Stimulated activated CD8-positive, alpha-beta memory T cell treated with anti-CD3 and anti-CD28 coated beads, Interleukin-7, amount 100 ng/mL, for 4 hours (primary cell): ENCODE measurements around the gene CACNA2D2.
A peak's percentile ranks its signal among the peaks of the same experiment; 100 is the strongest.

Experiments used
- DNase-seq, 2 donors: peaks; one replicate each; pipeline ENCODE4 v3.0.0-alpha.2; 2020; ENCODE audit warnings: low read depth in 2 of 2

Gene CACNA2D2

DNA sequence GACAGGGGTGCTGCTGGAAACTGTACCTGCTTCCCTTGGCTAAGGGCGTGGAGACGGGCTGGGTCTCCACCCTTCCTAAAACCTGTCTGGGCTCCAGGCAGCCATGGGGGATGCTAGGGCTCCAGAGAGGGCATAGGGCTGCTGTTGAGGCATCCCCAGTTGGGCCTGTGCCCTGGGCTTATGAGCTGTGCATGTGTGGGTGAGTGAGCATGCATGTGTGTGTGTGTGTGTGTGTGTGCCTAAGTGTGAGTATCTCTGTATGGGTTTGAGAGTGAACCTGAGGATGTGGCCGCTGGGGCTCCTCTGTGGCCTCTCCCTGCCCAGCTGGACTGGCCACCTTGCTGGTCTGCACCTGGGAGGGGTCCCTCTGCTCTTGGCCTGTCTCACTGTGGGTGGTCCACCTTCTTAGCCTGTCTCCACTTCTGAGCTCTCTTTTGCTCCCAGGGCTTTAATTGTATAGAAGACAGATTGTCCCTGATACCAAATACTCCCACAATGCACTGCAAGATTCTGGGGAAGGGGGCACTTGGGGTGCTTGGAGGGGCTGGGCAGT lies 132.2 kb downstream of the CACNA2D2 start:
- DNase-seq, result no peak

DNA sequence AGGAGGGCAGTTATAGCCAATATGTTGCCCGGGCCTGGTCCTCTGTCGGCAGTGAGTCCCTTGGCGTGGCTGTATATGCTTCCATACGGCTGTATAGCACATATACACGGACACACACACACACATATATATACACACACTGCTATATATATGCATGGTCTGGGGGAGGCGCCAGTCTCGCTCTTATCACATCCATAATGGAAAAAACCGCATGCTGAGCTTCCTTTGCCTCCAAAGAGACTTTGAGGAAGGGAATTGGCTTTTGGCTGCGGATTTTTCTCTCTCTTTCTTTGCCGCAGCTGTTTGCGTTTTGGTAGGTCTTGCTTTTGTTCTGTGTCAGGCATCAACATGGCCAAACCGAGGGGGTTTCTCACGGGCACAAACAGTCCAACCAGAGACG lies 132.8 kb downstream of the CACNA2D2 start:
- no peak for DNase-seq

DNA sequence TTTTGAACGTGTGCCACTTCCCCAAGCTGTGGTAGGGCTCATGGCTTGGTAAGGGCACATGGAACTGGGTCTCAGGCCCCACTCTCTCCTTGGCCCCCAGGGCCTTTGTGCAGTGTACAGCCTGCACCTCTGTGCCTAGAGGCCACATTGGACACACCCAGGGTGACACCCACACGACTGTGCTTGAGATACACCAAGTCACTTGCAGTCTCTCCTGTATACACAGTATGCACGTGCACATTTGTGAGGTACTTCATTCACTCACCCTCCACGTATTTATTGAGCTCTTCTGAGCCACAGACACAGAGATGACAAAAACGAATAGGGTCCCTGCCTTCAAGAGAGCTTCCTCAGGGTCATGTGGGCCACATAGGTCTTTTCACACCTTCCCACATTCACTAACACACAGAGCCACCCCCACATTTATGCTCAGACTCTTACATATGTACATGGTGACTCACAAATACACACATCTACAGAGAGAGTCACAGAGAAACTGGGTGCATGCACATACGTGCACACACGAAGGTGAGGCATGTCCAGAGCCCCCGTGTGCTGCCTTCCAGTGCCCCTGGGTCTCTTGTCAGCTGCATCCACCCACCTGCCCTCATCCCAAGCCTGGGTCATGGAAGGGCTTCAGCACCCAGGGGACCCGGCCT lies 134.3 kb downstream of the CACNA2D2 start:
- DNase-seq, result no peak

DNA sequence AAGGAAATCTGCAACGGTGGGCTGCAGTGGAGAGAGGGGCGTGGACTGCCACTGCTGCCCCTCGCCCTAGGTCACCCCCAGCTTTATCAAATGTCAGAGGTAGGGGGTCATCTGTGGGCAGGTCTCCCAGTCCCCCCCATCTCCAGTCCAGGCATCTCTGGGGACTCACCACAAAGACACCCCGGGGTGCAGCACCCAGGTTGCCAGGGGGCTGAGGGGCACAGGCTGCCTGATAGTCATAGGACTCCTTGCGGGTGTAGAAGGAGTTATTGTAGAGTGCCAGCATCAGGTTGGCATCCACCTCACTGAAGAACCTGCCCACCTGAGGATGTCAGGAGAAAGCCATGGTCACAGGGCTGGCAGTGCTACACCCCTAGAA lies 137.6 kb downstream of the CACNA2D2 start:
- no peak for DNase-seq

DNA sequence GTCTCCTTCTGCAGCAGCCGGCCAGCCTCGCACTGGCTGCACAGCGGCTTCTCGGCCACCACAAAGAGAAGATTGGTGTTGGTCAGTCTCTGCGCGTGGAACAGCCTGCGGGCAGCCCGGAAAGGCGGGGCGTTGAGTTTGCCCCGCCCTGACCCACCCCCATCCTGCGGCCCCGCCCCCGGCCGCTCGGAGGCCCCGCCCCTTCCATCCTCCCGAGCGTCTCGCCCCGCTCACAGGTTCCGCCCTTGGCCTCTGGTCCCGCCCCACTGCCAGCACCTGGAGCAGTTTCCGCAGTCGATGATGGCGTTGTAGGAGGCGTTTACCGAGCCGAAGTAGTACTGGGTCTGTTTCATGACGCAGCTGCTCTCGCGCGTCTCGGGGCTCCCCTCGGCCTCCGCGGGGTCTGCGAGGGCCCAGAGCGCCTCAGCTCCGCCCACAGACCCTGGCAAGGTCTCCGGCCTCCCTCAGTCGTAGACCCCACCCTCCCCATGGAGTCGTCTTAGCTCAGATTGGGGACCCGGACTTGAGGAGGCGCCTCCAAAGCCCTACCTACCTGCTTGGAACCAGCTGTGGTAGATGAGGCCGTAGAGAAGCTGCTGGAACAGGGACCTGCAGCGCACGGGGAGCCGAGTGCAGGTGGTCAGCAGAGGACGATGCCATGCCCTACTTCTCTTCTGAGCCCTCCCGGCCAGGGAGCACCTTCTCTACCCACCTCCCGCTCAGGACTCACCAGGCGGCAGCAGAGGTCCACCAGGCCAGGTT lies 138.2 kb downstream of the CACNA2D2 start:
- peak; percentile 89 to 90 for DNase-seq

DNA sequence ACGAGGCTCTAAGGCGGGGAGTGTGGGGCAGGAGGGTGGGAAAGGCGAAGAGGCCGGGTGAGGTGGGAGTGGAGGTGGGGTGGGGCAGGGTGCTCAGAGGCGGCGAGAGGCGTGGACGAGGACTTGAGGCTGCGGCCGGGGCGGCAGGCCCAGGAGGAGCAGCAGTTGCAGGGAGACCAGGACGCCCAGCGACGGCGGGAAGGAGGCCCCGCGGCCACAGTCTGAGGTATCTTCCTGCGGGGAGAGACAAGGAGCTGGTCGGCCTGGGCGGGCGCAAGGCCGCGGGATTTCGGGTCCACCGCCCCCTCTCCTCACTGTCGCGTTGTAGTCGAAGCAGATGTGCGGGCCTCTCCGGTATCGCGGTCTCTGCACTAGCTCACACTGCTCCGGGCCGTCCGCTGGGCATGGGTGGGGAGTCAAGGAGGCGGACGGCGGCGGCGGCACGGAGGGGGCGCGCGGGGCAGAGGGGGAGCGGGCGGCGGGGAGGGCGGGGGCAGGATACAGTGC lies 138.8 kb downstream of the CACNA2D2 start:
- DNase-seq, result no peak

DNA sequence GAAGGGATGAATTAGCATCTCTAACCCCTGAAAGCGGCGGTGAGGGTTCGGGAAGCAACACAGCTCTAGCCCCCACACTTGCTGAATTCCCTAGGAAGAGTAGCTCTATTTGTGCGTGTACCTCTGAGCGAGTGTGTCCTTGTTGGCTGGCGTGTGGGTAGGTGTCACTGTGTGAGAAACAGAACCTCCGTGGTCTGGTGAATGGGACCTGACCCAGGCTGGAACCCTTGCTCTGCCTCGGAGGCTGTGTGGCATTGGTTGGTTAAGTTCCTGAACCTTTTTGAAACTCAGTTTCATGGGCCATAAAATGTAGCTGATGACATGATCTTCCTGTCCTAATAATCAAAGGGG lies 143.7 kb downstream of the CACNA2D2 start:
- no peak for DNase-seq

DNA sequence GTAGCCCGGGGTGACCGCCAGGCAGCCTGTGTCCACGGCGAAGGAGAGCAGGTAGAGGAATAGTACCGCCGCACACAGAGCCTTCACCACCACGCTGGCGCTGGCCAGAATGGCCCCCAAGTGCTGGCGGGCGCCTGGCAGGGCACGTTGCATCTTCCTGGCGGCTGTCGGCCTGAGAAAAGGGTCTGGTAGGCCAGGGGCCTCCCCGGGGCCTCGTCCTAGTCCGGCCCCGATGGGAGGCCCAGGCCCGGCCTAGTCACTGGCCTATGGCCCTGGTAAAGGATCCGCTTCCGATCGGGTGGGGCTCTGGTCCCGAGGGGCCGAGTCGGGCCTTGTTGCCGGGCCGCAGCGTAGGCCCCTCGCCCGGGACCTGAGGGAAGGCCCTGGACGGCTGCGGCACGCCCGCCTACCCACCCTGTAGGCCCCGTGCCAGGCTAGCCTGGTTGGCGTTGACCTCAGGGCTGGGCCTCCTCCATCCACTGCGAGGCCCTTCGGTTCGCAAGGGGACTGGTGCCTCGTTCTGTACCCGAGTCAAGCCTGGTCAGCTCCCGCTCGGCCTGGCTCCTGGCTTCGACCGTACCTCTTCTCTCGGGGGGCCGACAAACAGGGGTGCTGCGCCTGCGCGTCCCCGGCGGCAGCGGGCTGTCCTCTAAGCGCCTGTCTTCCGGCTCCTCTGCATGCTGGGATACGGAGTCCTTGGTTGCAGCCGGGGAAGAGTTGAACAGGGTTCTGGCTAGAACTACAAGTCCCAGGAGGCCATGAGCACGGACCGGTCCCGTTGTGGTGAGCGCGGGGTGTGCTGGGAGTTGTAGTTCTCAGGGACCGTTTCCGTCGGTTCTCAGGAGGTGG lies 144.3 kb downstream of the CACNA2D2 start, which contains the start of gene TMEM115:
TMEM115 (minus strand) TSS at position 611 of the 849 bp plus-strand sequence; CDS start at position 153, 458 bp downstream.
- DNase-seq, result peak; percentile 92 to 96

DNA sequence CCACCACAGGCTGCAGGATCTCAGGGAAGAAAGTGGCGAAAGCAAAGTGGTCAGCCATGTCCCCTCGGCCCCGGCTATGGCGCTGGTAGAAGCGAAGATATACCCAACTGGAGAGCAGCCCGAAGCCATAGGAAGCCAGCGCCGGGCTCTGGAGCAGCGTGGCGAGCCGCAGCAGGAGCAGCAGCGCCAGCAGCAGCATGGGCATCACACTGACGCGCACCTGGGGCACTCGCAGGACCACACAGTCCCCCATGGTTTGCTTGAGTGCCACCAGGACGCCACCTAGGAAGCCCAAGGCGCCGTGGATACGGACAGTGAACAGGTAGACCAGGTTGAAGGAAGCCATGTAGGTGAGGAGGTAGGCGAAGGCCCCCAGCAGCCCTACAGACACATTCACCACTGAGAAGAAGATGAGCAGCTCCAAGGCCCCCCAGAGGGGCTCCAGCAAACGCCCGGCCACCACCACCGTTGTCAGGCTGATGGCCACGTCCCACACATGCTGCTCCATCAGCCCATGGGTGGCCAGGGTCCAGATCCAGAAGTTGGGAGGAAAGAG lies 145.0 kb downstream of the CACNA2D2 start:
- DNase-seq, result no peak

DNA sequence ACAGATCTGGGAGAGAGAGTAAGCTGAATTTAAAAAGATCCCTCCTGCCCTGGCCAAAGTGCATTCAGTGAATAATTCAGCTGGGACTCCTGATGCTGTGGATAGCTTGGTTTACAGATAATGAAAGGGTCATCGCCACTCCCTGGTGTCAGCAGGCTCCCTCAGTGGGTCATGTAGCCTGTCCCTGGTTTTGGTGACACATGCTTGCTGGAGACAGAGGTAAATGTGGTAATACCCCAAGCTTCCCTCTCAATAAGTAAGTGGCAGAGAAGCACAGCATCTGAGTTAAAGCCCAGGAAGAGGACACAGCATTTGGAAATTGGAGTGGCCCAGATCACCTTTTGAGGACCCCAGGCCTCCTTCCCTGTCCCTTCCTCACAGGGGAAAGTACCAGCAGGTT lies 146.0 kb downstream of the CACNA2D2 start:
- no peak for DNase-seq

DNA sequence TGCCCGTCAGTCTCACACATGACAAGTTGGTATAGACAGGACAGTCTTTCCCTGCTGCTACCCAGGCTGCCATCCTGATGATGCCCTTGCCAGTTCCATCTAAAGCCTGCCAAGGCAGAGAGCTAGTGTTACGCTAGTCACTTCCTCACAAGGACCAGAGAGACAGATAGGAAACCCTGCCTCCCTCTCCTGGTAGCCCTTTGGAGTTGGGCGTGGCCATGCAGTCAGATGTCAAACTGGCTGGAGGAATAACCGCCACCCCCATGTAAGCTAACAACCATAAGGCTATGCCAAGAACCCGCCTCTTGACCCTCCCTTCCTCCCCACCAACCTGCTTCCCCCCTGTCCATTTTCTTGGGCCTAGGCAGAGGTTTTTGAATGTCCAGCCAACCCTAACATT lies 146.9 kb downstream of the CACNA2D2 start:
- DNase-seq, result no peak

DNA sequence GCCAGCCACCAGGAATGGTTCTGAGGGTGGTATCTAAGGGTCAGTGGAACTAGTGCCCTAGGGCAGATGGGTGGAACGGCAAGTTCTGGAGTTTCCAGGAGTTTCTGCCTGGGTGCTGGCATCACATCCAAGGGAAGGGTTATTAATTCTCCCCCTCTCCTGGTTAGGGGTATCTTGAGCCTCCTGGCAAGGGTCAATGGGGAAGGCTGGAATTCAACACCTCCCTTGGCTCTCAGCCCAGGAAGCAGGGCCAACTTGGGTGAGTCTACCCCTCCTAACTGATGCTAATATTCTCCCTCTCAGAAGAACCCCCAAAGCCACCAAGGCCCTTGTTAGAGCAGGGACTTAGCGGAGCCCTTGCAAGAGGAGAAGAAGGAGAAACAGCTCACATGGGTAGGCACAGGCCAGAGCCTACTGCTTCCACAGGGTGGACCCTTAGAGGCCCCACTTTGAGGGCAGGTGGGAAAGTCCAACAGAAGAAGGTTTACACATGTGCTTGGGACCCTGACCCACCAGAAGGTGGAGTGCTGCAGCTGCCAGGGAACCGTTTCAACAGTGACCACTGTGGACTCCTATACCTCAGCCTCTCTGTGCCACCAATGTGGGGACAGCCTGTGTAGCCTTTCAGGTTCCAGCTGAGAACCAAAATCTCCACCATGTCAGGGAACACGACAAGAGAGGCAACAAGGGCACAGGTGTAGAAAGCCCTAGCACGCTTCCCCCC lies 147.4 kb downstream of the CACNA2D2 start:
- no peak for DNase-seq

DNA sequence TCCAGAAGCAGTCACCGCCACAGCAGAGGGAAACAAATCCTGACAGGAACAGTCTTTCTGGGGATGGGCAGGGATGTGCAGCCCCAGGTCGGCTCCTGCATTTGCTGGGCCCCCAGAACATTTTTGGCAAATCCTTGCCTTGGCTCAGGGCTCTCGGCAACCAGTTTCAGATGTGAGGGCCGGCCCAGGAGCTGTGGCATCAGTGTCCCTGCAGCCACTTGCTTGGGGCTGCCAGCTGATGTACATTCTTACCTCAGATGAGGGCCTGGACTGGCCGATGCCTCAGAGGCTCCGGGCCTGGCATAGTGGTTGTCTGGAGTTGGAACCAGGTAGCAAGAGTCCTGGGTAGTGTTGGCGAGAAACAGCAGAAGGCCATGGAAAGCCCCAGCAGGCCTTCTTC lies 148.6 kb downstream of the CACNA2D2 start:
- no peak for DNase-seq

DNA sequence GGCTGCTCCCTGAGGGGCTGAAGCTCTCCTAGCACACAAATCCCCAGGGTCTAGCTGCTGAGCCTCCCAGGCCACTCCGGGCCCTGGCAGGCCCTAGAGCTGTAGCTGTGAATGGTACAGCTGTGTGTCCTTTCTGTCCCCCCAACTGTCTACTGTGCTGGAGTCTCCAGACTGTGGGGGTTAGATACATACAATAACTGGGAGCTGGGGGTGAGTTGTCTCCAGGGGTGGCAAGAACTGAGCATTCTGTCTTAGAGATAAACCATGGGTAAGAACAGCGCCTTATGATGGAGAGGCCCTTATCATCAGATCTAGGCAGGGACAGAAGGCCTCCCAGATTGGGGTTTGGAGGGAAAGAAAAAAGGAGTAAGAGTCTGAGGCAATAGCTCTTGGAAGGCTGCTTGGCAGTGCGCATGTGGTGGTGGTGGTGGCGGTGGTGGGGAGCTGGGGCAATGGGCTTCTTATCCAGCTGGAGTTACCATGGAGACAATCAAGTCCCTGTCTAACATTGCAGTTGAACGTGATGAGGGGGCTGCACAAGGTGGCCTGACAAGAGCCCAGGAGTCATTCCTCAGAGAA lies 149.2 kb downstream of the CACNA2D2 start:
- no peak for DNase-seq

DNA sequence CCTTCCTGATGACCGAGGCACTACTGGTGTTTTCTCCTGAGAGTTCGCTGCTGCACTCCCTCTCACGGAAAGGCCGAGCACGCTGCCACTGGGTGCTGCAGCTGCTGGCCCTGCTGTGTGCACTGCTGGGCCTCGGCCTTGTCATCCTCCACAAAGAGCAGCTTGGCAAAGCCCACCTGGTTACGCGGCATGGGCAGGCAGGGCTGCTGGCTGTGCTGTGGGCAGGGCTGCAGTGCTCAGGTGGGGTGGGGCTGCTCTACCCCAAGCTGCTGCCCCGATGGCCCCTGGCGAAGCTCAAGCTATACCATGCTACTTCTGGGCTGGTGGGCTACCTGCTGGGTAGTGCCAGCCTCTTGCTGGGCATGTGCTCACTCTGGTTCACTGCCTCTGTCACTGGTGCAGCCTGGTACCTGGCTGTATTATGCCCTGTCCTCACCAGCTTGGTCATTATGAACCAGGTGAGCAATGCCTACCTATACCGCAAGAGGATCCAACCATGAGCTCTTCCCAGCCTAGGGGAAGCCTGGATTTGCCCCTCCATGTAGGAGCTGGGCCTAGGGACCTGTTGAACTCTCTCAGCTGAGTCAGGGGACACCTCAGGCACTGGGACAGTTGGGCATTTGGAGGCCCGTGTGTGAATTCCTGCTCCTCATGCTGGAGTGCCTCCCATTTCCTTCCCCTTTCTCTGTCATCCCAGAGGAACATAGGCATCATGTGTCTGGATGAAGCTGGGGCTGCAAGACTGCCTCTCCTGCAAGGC lies 150.0 kb downstream of the CACNA2D2 start:
- no peak for DNase-seq

DNA sequence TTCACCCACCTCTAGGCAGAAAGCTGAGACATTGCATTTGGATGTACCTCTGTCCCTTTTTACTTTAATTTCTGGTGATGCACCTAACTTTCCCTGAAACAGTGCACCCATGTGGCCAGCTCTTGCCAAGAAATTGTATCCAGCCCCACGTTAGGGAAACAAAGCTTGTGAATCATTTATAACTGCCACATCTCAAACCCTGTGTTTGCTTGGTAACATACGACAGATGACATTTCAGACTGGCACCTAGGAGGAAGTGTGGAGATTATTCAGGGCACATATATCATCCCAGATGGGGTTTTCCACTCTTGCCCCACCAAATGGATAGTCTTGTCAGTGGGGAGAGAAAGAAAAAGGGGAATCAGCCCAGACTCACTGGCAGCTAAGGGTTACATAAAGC lies 150.7 kb downstream of the CACNA2D2 start:
- no peak for DNase-seq

DNA sequence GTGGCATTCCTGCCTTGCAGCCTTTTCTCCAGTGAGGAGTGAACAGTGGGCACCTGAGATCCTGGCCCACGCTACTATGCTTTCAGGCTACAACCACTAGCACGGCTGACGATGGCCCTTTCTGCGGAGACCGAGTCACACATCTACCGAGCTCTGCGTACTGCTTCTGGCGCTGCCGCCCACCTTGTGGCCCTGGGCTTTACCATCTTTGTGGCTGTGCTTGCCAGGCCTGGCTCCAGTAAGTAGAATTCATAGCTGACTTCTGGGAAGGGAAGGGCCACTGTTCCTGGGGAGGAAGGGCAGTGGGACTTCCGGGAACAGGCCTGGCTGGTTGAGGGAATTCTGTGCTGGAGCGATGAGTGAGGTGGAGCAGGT lies 152.1 kb downstream of the CACNA2D2 start:
- no peak for DNase-seq

DNA sequence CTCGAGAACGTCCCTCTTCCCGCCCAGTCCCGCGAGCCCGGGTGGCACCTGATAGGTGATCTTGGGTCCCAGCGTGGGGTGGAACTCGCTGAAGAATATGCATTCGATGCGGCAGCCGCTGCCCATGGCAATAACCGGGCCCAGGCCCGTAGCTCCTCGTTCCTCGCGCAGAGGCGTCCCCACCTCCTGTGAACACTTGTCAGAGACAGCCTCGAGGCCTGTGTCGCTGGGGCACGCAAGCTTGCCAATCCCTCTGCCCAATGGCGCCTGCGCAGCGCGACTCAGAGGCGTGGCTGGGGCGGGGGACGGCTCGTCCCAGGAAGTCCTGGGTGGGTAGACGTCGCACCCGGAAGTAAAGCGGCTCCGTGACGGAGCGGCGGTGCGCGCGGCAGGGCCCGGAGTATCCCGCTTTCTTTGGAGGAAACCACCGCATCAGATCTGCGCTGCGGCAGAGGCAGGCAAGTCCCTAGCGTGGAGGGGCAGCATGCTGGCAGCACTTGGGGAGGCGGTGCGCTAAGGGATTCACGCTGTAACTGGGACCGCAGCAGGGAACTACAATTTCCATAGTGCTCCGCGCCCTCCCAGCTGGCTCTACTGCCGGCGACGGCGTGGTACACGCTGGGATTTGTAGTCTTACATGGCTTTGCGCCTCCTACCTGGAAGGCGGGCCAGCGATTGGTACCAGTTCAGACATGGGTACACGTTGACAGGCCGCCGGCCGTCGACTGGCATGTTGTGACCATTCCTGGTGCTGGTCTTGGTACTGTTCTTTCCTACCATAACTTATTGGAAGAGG lies 152.7 kb downstream of the CACNA2D2 start, which contains the start of the genes CYB561D2 and NPRL2:
CYB561D2 (plus strand) TSS at position 336 of the 796 bp plus-strand sequence. CDS start 572 bp downstream, outside the sequence.
NPRL2 (minus strand) TSS at position 249 of the 796 bp plus-strand sequence; CDS start at position 126, 123 bp downstream.
- DNase-seq, result peak; percentile 99

DNA sequence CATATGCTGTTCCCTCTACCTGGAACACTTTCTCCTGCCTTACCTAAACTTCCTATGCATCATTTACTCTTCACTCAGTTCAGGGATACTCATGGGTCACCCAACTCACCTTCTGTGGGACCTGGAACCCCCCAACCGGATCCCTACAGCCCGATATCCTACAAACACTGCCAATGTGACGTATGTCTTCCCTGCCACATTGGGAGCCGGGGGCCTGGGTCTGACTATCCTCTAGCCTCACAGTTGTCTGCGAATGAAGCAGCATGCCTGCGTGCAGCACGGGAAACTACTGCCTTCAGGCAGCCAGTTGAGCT lies 153.3 kb downstream of the CACNA2D2 start:
- no peak for DNase-seq
